ENCODE data around the gene METTL8.

GRCh38 chr2:171482877-171483276, 49.1 kb upstream of the METTL8 start:
- TF ChIP-seq CTCF (conservative IDR thresholded peaks at IDR 0.05 in 1 of 2, IDR thresholded peaks at IDR 0.05 in 1 of 2; ENCODE audit: extremely low read depth in 1 of 2, insufficient read depth in 1 of 2, low read depth in 1 of 2, low read length in 2 of 2), result no peak
- no peak for TF ChIP-seq EZH2 (IDR thresholded peaks at IDR 0.05; ENCODE audit: borderline replicate concordance, low read length)

Data from mammary epithelial cell (primary cell).